Stimulated activated CD4-positive, alpha-beta T cell treated with anti-CD3 and anti-CD28 coated beads, Interleukin-15, amount 100 ng/mL, for 1 hour (primary cell): Measurements from ENCODE around the gene NOD2.
A peak's percentile ranks its signal among the peaks of the same experiment; 100 is the strongest.

Experiments used
- DNase-seq, 2 donors: peaks; one replicate each; pipeline ENCODE4 v3.0.0-alpha.2; 2020; ENCODE audit warnings: low read depth in 1 of 2, low spot score in 1 of 2

The NOD2 gene

GRCh38 chr16:50690177-50690576 is 3.2 kb upstream of the NOD2 start:
- no peak for DNase-seq

- DNase-seq, result no peak
Measured at GRCh38 chr16:50692644-50692998, 785 bp upstream of the NOD2 start.

- no peak for DNase-seq
Measured at GRCh38 chr16:50694206-50694605, 800 bp downstream of the NOD2 start.

GRCh38 chr16:50695017-50696000 is 1.9 kb downstream of the NOD2 start:
- DNase-seq, result no peak

- no peak for DNase-seq
Measured at GRCh38 chr16:50696126-50696525, 2.7 kb downstream of the NOD2 start.

- no peak for DNase-seq
Measured at GRCh38 chr16:50696575-50697420, 3.4 kb downstream of the NOD2 start.

GRCh38 chr16:50697421-50697715 is 4.0 kb downstream of the NOD2 start:
- DNase-seq, result no peak

GRCh38 chr16:50697881-50698767 is 4.7 kb downstream of the NOD2 start:
- DNase-seq, result no peak

- DNase-seq, result peak in 1 of 2 donors; percentile 37
Measured at GRCh38 chr16:50699326-50700159, 6.1 kb downstream of the NOD2 start.

- no peak for DNase-seq
Measured at GRCh38 chr16:50702725-50703124, 9.3 kb downstream of the NOD2 start.

- DNase-seq, result no peak
Measured at GRCh38 chr16:50704245-50704644, 10.8 kb downstream of the NOD2 start.

GRCh38 chr16:50705436-50706110 is 12.2 kb downstream of the NOD2 start:
- DNase-seq, result no peak

GRCh38 chr16:50706250-50706649 is 12.8 kb downstream of the NOD2 start:
- no peak for DNase-seq

GRCh38 chr16:50708373-50709060 is 15.1 kb downstream of the NOD2 start:
- no peak for DNase-seq

- DNase-seq, result no peak
Measured at GRCh38 chr16:50709061-50709684, 15.8 kb downstream of the NOD2 start.

- no peak for DNase-seq
Measured at GRCh38 chr16:50709980-50710379, 16.6 kb downstream of the NOD2 start.

- DNase-seq, result no peak
Measured at GRCh38 chr16:50711040-50711439, 17.6 kb downstream of the NOD2 start.

GRCh38 chr16:50711862-50712559 is 18.6 kb downstream of the NOD2 start:
- DNase-seq, result no peak
